GM08714 (cell line): ENCODE data around the gene ABHD16B.

ENCODE experiments used
- H3K4me3 ChIP-seq: fragments of 200-500 bp; sonication (Bioruptor generic); 2 replicates; pipeline ENCODE4 v1.5.1; 2014; ENCODE audit warnings: mild to moderate bottlenecking, low read length, inconsistent platforms
- ZNF274 ChIP-seq: IDR thresholded peaks from 2 replicates; pipeline ENCODE4 v1.6.1; 2012; ENCODE audit warnings: mild to moderate bottlenecking, low read depth, low read length

Gene ABHD16B

DNA sequence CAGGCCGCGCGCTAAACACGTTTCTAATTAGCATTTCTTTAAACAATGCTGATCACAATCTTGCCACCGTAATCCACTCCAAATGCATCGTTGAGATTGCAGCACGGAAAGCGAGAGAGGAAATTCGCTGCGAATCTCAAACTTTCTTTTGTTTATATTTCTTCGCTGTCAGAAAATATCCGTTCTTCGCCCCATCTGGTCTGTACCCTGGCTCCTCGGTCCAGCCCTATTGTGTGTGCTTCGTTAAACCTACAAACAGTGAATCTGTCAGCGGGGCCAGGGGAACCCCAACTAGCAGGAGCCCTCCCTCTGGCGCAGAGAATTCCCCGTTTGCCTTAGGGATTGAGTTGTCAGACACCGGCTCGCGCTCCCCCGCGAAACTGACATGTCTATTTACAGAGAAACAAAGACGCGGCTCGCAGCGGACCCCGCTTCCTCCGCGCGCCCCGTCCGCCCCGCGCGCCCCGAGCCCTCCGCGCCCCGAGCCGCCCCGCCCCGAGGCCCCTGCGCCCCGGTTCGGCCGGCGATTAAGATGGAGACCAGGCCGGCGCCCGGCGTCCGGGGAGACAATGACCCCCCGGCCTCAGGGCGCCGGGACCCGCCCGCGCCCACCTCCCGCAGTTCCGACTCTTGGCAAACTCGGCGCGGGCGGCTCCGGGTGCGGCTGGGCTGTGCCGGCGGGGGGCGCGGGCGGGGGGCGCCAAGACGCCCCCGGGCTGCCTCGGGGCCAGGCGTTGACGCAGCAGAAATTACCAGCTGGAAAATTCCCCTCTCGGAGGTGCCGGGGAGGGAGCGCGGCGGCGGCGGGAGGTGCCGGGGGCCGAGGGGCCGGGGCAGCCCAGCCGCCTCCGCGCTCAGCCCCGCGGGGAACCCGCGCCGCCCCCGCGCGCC lies 31.1 kb upstream of the ABHD16B start:
- H3K4me3 ChIP-seq: peak overlapping the region; percentile 47
- no peak for TF ChIP-seq ZNF274

DNA sequence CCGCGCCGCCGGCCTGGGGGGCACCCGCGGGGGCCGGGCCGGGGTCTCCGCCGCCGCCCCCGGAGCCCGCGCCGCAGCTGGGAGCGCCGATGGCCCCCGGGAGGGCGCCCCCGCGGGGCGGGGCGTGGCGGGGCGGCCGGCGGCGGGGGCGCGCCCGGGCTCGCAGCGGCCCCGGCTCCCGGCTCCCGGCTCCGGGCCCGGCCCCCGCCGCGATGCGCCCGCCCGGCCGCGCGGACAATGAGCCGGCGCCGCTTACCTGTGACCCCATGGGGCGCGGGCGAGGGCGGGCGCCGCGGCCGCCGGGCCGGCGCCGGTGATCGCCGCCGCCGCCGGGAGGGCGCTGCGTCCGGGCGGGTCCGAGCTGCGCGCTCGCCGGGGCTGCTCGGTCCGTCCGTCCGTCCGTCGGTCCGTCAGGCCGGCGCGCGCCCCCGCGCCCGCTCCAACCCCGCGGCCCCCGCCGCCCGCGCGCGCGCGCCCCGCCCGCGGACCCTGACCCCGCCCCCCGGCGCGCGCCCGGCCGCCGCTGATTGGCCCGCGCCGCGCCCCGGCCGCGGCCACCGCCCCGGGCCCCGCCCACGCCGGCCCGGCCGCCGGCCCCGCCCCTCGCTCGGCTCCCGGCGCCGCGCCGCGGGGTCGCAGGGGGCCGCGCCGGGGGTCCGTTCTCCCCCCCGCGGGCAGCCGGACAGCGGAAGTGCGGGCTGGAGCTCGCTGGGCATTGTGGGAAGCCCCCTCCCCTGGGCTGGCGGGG lies 30.3 kb upstream of the ABHD16B start, which contains the start of gene ZBTB46:
Gene ZBTB46 (minus strand): TSS at position 424 of the 748 bp plus-strand sequence. CDS start 40,507 bp downstream, outside the sequence.
- no peak for TF ChIP-seq ZNF274

DNA sequence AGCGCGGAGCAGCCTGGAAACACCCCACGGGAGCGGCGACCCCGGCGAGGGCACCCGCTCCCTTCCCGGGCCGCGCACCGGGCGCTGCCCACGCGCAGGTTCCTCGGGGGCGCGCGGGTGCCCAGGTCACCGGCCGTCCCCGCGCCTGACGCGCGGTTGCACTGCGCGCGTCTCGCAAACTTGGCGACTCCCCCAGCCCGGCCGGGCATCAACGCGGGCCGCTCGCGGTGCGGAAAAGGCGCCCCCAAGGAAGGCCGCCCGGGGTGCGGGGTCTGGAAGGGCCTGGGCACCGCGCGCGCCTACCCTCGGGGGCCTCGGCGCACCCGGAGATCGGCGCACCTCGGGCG lies 29.7 kb upstream of the ABHD16B start:
- no peak for TF ChIP-seq ZNF274
- H3K4me3 ChIP-seq: peak overlapping the region; percentile 52; the same call in 1 of the 2 replicates

More for the DNA sequence above, 30.3 kb upstream of the ABHD16B start, which contains the start of gene ZBTB46:
- H3K4me3 ChIP-seq: peak within 1 kb of the TSS; percentile 52

DNA sequence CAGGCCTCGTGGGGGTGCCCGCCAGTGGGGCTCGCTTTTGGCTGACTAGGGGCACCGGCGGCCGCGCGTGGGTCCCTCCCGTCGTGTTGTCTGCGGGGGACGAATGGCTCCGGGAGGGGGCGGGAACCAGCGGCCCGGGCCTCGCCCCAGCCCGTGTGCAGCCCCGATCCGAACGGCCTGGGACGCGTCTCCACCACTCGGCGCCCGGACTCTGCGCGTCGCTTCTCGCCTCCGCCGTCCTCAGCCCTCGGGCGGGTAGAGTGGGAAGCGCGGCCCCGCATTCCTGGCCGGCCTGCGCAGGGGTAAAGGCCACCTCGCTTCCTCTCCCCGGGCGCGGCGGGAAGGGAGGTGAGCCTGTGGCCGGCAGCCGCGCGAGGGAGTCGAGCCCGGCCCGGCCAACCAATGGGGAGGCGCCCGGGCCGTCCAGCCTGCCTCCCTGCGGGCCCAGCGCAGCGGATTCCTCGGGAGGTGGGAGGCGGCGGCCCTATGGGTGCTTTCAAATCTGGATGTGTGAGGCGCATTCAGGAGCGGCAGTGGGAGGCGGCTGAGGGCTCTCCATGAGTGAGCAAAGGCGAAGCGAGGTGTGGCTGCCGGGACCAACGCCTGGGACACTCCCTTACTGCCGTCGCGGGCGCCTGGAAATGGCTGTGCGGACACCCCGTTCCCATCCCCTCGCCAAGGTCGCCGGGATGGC lies 29.2 kb upstream of the ABHD16B start:
- TF ChIP-seq ZNF274: no peak
- H3K4me3 ChIP-seq: no peak overlapping the region

DNA sequence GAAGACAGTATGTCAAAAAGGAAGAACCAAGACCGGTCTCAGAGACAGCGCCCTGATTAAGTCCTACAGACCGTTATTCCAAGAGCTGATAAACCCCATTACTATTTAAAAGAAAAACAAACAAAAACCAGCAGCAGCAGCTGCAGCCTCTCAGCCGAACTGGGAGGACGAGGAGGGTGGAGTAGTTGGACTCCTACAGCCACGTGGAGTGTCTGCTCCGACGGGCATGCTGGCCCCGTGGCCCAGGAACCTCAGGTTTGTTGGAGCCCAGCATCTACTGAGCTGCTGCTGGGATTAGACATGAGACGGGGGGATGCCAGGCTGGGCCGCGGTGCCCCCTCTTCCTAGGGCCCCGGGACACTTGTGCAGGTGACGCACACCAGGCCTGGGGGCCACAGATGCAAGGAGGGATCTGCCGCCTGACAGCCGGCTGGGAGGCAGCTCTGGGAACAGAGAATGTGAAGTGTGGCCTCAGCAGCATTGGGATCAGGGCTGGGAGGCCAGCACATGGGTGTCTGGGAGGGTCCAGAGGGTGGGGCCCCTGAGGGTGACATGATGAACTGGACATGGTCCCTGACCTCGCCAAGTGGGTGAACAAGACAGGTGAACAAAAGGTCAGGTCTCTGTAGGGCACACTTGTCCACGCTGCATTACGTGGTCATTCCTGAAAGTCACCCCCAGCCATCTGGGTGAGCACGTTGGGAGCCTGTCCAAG lies 27.4 kb upstream of the ABHD16B start:
- no peak overlapping the region for H3K4me3 ChIP-seq
- no peak for TF ChIP-seq ZNF274

DNA sequence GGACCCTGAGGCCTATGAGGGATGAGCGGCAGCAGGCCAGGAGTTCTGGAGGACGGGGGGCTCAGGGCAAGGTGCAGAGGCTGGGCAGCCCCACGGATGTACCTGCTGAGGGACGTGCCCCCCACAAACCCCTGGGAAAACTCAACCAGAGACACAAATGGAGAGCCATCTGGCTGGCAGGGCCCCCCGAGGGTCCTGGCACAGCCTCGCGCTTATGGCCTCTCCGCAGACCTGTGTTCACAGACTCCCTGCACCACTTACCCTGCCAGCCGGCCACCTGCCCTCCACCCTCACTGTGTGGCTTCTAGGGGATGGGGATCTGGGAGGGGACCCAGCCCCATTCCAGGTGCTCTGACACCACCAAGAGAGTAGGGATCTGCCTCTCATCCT lies 26.8 kb upstream of the ABHD16B start:
- H3K4me3 ChIP-seq: no peak overlapping the region
- TF ChIP-seq ZNF274: no peak

DNA sequence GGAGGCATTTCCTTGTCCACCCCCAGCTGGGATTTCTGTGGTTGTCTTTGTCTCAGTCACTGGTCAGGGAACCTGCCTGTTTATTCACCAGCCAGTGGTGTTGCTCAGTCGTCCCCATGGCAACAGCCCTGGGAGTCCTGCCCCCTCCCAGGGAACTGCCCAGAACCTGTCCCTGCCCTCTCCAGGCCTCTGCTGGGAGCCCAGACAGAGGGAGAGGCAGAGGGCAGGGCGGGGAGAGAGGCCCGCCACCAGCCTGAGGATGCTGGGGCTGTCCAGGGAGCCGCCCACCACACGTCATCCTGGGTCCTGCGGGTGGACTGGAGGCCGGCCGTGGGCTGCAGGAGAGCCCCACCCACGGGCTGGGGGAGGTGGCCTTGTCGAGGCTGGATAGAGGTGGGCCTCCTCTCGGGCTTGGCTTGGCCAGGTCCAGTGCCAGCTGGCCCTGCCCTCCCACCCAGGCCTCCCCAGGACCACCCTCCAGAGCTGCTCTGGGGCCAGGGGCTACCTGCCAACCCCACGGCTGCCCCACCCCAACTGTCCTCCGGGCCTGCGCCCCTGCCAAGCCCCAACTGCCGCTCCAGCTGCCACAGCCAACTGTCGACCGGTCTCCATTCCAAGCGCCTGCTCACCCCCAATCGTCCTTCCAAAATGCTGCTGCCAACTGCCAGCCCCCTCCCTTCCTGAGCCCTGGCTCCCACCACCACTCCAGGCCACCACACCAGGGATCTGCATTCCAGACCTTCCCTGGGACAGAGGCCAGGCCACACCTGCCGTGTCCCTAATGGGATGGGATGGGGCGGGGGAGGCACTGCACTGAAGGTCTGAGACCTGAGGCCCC lies 26.1 kb upstream of the ABHD16B start:
- H3K4me3 ChIP-seq: no peak overlapping the region
- no peak for TF ChIP-seq ZNF274

DNA sequence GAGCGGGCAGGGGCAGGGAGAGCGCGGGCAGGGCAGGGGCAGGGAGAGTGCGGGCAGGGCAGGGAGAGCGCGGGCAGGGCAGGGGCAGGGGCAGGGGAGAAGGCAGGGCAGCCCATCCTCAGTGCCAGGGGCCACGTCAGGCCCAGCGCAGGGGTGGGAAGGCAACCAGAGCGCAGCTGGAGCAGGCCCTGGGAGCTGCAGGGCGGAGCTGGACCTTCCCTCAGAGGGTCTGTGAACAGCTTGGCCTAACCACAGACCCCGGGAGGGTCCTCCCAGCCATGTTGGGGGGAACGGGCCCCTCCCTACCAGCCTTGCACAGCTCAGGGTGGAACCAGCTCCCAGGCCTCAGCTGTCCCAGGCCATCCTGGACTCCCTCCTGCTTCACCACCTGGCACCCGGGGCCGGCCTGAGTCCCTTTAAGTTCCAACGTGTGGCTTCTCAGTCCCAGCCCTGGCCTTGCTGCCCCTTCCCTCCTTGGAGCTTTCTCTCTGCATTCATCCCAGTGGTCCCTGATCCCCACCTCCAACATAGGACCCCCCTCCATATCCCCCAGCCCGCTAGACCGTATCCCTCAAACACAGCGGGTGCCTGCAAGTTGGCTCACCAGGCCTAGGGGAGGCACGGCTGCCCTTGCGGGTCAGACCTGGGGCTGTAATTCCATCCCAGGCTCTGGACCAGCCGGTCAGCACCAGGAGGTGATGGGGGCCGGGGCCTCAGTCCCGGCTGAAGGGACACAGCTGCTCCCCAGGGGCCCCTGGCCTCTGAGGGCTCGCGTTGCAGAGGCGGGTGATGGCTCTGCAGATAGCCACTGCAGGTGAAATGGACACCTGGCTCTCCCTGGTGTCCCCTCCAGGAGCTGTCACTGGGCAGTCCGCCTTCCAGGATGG lies 24.6 kb upstream of the ABHD16B start:
- no peak for TF ChIP-seq ZNF274
- no peak overlapping the region for H3K4me3 ChIP-seq

DNA sequence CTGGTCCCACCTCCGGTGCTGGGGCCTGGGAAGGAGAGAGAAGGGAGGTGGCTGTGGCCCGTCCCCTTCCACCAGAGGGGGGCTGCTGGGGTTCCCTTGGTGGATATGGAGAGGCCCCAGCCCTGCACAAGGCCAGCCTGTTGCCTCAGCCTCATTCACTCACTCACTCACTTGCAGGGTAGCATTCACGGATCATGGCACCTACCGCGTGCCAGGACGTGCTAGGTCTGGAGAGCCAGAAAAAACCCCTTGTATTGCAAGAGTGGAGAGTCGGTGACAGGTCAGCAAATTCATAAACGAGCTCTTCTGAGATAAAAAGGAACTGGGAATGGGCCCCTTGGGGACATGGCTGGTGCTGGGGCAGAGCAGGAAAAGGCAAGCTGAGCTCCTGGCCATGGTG lies 23.8 kb upstream of the ABHD16B start:
- no peak for TF ChIP-seq ZNF274
- H3K4me3 ChIP-seq: no peak overlapping the region

DNA sequence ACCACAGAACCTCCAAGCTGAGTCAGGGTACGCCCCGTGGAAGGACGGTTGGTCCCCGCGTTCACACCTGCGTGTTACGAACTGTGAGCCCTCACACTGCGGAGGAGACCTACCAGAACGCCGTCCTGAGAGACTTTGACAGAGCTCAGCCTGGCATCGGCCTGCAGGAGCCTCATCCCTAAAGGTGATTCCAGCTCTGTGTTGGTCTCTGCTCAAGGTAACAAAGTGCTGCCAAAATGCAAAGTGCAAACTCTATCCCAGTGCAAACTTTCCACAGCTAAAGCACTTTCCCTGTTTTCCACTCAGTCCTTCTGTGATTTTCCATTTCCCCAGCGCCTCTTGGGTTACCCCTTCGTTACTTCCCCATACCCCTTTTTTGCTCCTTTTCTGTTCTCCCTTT lies 21.7 kb upstream of the ABHD16B start:
- TF ChIP-seq ZNF274: no peak
- no peak overlapping the region for H3K4me3 ChIP-seq

DNA sequence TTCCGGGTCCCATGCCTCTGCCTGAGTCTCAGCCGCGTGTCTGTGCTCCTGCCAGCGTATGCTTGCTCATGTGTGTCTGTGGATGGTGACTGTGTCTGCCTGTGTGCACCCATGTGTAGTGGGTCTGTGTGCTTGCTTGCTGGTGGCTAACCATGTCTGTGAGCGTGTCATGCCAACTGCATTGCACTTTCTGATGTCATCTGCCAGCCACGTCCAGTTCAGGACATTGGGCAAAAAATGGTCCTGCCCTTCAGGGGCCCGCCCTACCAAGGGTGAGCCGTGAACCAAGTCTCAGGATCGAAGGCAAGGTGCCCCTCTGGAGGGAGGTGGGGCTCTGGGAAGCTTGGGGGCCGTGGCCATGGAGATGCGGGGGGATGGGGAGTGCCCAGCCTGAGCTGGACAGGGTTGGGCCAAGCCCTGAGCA lies 20.9 kb upstream of the ABHD16B start:
- TF ChIP-seq ZNF274: no peak

DNA sequence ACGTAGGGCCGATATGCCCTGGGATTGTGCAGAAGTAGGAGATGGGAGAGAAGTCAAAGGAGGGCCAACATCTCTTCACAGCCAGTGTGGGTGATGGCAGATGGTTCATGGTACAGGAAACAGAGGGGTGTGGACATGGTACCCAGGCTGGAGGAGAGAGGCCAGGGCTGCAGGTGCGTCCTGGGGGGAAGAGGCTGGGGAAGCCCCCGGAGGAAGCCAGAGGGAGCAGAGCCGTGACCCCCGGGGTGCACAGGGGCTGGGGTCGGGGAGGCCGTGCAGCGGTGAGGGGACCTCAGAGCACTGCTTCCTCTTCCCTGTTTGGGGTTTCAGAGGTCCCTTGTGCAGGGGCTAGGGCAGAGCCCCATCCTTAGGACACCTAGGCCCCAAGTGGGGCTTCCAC lies 19.0 kb upstream of the ABHD16B start:
- H3K4me3 ChIP-seq: no peak overlapping the region
- TF ChIP-seq ZNF274: no peak

More for the DNA sequence above, 20.9 kb upstream of the ABHD16B start:
- H3K4me3 ChIP-seq: no peak overlapping the region
